ENCODE measurements around the gene UFC1.
A peak's percentile ranks its signal among the peaks of the same experiment; 100 is the strongest.
"Not testable (repeated sequence)": the region's sequence is repeated elsewhere in the genome, so short reads cannot be mapped to it uniquely, and the experiment has no call there.

UFC1 gene

DNA sequence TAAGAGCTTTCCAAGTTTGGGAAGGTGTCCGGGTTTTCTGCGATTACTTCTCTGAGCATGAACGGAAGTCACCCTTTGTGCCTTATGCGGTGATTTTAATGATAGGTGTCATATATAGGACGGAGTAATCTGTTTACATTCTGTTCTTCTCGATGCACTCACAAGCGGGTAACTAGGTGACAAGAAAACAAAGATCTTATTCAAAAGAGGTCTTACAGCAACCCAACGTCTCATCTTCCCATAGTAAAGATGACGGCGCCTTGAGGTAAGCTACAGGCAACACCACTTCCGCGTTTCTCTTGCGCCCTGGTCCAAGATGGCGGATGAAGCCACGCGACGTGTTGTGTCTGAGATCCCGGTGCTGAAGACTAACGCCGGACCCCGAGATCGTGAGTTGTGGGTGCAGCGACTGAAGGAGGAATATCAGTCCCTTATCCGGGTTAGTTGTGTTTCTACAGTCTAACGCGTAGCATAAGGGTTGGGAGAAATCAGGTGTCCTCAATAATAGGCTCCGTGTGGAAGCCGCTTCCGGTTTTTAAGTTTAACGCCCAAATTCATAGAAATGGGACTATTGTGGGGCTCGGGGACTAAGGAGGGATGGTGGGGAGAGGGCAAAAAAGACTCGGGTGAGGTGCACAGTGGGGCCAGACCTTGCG is at the start of gene UFC1:
UFC1 (plus strand) TSS at position 297 of the 656 bp plus-strand sequence; CDS start at position 317, 20 bp downstream.
- DNase-seq (ENCODE audit: low spot score) = peak; percentile 87

DNA sequence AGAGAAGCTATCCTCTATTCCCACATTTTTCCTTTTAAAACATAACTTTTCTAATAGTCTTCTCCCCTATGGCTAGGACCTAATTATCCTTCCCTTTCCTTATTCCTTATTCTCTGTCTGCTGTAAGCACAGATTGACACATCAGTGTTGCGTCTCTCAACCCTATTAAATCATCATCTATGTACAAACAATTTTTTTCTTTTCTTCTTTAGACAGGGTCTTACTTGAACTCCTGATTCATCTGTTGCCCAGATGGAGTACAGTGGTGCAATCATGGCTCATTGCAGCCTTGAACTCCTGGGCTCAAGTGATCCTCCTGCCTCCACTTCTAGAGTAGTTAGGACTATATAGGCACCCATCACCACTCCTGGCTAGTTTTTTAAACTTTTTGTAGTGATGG is 47.3 kb upstream of the UFC1 start:
- DNase-seq (ENCODE audit: low spot score) = no peak

DNA sequence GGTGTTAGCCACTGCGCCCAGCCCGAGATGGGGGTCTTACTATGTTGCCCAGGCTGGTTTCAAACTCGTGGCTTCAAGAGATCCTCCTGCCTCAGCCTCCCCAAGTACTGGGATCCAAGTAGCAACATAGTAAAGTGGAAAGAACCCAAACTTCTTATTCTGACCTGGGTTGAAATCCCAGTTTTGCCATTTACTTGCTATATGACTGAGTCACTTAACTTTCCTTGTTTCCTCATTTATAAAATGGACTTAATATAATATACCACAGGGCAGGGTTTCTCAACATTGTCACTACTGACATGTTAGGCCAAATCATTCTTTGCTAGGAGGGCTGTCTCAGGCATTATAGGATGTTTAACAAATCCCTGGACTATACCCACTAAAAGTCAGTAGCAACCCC is 42.7 kb upstream of the UFC1 start:
- DNase-seq (ENCODE audit: low spot score) = no peak

DNA sequence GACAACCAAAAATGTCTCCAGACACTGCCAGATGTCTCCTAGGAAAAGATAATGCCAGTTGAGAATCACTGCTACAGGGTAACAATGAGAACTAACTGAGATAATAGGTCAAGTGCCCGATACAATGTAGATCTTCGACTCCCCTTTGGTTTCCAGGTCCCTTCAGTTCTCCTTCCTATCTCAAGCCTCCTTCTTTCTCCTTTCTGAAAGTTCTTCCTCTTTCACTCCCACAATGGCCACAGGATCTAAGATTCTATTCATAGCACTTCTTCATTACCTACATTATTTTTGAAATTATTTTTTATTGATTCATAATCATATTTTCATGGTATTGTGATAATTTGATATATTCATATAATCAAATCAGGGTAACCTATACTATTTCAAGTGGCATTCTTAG is 42.3 kb upstream of the UFC1 start:
- DNase-seq (ENCODE audit: low spot score) = no peak

DNA sequence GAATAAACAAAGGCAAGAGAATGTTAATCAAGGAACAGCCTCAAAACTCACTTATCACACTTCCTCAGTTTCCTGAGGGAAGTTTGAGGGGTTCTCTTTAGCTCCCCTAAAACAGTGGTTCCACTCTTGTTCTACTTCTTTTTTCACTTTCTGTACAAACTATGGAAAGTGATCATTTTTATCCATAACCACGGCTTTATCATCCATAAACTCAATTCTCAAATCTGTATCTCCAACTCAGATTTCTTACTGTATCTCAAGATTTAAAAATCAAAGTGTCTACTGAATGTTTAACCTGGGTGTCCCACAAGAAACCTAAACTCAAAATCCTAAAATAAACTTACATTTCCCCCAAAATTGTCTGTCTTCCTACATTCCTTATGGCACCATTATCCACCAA is 39.9 kb upstream of the UFC1 start:
- no peak for DNase-seq (ENCODE audit: low spot score)

DNA sequence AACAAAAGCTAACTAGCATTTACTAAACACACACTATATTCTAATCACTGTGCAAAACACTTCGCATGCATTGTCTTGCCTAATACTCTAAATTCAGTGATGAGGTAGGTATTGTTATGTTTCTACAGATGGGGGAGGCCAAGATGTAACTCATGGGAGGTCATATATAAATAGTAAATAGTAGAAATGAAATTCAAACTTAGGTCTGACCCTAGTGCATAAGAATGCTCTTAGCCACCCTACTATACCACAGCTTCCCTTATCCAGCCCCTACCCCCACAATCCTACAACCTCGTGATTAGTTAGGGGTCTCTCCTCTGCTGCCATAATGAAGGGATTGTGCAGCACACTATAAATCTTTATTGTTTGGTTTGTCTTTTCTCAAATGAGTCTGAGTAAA is 39.2 kb upstream of the UFC1 start:
- no peak for DNase-seq (ENCODE audit: low spot score)

DNA sequence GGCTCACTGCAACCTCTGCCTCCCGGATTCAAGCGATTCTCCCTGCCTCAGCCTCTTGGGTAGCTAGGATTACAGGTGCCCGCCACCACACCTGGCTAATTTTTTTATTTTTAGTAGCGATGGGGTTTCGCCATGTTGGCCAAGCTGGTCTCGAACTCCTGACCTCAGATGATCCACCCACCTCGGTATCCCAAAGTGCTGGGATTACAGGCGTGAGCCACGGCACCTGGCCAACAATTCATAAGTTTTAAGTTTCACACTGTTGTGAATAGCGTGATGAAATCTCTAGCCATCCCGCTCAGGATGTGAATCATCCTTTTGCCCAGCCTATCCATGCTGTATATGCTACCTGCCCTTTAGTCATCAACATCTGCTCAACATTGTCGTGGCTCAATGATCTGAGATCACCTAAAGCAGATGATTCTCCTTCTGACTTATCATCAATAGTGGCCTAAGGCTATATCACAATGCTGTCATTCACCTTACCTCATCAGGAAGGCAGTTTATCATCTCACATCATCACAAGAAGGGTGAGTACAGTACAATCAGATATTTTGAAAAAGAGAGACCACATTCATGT is 38.6 kb upstream of the UFC1 start:
- no peak for DNase-seq (ENCODE audit: low spot score)

DNA sequence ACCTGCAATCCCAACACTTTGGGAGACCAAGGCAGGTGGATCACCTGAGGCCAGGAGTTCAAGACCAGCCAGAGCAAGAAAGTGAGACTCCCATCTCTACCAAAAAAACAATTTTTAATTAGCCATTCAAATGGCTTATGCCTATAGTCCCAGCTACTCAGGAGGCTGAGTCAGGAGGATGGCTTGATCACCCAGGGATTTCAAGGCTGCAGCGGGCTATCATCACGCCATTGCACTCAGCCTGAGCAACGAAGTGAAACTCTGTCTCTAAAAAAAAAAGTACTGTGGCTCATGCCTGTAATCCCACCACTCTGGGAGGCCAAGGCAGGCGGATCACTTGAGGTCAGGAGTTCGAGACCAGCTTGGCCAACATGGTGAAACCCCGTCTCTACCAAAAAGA is 37.8 kb upstream of the UFC1 start:
- DNase-seq (ENCODE audit: low spot score) = not testable (repeated sequence)

DNA sequence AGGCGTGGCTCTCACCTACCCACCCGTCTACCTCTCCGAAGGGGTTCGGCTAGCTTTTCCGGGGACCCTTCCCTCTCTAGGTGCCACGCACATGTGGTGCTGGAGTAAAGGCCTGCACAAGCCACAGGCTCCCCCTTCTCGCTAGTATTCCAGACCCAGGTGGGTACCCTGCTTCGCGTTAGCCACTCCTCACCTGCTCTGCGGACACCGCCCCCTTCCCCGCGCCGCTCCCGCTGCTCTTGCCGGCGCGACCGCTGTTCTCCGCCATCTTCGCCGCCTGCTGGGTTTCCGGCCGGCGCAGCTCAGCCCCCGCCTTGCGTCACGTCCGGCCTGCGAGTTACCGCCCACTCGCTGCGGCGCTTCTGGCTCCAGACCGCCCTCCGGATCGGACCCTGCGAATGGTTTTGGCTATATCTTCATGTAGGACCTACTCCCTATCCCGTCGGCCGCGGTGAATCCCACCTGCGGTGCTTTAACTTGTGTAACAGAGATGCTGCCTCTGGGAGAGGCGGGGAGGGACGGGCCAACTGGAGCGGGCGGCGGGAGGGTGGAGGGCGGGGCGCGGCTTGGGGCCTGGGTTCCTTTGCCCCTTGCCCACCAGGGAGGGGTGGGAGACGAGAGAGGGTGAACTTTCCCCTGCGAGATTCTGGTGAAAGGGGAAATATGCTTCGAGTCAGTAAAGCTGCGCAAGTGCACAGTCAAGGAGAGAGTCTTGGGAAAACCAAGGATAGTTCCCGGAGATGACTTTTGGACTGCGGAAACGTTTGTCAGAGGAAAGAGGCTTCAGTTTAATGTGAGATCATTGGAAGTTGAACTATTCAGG is 35.8 kb upstream of the UFC1 start, which contains the start of the genes NIT1 and PFDN2:
NIT1 (plus strand) TSS at position 347 of the 823 bp plus-strand sequence; CDS start at position 419, 72 bp downstream.
PFDN2 (minus strand) TSS at position 279 of the 823 bp plus-strand sequence; CDS start at position 268, 11 bp downstream.
- DNase-seq (ENCODE audit: low spot score) = peak; percentile 97

DNA sequence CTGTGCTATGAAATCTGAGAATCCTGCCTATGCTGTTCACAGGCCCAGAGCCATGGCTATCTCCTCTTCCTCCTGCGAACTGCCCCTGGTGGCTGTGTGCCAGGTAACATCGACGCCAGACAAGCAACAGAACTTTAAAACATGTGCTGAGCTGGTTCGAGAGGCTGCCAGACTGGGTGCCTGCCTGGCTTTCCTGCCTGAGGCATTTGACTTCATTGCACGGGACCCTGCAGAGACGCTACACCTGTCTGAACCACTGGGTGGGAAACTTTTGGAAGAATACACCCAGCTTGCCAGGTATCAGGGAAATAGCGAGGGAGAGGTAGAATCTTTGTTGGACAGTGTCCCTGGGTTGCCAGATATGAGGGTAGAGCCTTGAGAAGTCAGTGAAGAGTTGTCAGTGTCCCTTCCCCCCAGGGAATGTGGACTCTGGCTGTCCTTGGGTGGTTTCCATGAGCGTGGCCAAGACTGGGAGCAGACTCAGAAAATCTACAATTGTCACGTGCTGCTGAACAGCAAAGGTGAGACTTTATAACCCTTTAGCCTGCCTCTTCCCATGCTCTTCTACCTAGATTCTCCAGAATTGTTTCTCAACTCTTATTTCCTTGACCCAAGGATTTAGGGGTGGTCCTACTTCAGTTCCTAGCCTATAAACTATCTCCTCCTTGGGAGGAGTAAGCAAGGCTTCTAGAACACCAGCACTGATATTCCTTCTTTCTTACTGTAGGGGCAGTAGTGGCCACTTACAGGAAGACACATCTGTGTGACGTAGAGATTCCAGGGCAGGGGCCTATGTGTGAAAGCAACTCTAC is 34.5 kb upstream of the UFC1 start:
- DNase-seq (ENCODE audit: low spot score) = peak; percentile 67

DNA sequence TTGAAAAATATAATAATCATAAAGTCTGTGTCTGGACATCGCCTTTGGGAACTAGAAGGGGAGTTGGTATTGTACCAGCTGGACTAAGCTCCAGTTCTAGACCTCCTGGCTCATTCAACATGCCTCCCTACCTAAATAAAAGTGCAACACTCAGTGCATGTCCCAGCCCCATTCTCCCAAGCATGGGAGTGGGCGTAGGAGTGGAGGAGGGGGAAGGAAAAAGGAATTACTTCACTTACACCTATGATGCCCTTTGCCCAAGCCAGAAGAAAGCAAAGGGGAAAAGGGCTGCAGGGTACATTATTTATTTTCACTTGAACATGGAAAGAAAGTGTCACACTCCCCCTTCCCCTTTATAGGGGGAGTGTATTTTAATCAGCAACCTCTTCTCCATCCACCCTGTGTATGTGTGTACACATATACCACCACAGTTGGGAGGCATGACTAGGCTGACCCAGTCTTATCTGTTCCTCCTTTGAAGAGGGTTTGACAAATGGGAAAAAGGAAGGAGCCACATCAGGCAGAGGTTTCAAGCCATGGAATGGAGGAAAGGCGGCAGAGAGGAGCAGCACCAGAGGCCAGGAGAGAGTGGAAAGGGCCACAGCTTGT is 32.6 kb upstream of the UFC1 start:
- DNase-seq (ENCODE audit: low spot score) = no peak

DNA sequence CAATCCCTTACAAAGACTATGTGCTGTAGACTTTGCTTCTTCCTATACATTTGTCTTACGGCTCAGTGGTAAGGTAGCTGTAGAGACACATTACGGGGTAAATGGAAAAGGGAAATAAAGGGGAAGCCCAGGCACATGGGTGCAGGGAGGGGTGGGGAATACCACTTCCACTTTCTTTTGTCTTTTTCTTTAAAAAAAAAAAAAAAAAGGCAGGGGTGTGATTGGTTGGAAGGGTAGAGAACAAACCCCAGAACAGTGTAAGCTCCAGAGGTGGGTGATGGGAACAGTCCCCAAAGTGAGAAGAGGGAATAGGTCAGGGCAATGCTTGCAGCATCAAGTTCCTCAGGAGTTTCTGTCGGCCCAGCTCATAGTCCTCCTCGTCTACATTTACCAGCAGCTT is 31.9 kb upstream of the UFC1 start:
- no peak for DNase-seq (ENCODE audit: low spot score)

DNA sequence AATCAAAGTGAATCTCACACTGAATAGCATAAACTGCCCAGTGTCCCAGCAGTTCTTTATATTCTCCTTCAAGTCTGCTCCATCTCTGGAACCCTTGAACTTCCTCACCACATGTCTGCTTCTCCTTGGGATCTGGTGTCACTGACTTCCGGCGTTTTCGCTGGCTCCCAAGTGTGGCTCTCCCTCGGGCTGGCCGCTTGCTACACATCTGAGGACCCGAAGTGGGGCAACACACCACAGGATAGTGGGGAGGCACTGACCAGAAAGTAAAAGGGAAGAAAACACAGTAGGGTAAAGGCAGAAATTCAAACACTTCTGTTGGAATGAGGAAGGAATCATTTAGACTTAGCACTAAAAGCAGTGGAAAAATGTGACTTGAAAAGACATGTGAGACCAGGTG is 30.8 kb upstream of the UFC1 start:
- no peak for DNase-seq (ENCODE audit: low spot score)

DNA sequence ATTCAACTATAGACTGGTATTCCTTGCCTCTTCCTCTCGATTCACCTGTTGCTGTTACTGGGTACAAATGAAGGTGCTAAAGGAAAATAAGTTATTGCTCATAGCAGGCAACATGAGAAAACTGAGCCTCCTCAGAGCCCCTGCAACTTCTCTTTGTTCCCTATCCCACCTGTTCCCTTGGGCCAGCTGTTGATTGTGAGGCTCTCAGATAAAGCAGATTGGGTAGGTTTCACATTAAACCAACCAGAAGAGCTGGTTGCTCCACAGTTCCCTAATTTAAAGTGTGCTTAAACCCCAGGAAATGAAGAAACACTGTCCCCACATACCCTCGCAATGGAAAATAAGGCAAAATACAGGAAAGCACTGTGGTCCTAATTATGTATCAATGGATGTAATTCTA is 26.1 kb upstream of the UFC1 start:
- no peak for DNase-seq (ENCODE audit: low spot score)

DNA sequence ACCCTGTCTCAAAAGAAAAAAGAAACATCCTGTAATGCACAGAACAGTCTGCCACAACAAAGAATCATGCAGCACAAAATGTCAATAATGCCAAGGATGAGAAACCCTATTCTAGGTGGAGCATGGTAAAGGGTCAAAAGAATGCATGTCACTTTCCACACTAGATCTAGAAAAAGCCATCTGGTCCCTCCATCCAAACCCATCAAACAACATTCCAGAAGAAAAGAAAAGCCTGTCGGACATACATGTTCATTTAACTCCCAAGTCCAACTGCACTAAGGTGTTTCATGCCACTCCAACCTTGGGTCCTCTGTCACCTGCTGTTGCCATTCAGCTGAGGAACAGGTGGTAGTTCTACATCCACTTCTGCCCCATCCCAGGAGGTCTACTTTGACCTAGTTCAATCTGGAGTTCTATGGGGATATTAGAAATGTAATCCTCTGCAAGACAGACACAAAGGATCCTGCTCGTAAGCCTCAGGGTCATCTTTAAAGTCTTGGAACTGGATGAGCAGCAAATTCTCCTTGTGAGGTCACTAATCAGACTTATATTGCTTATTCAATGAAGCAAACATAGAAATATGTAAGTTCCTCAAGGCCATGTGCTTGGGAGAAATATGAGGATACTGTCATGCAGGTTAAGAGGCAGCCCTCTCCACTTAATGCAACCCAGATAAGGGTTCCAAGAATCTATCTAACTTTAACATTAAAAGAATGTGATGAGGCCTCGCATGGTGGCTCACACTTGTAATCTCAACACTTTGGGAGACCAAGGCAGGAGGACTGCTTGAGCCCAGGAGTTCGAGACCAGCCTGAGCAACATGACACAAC is 25.0 kb upstream of the UFC1 start:
- no peak for DNase-seq (ENCODE audit: low spot score)

DNA sequence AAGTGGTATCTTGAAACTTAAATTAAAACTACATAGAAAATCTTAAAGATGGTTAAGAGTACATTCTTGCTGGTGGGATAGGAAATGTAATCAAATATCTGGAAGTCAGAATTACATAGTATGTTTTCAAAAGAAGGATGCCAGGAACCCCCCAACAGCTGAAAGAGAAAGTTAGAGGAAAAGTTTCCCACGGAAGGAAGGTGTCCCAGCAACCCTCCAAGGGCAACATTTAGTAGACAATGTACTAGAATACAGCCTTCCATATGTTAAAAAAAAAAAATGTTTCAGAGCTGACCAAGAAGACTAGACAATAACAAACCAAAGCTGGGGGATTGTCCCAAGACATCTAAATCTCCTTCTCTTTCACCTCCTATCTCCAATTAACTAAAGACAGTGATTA is 23.5 kb upstream of the UFC1 start:
- no peak for DNase-seq (ENCODE audit: low spot score)

DNA sequence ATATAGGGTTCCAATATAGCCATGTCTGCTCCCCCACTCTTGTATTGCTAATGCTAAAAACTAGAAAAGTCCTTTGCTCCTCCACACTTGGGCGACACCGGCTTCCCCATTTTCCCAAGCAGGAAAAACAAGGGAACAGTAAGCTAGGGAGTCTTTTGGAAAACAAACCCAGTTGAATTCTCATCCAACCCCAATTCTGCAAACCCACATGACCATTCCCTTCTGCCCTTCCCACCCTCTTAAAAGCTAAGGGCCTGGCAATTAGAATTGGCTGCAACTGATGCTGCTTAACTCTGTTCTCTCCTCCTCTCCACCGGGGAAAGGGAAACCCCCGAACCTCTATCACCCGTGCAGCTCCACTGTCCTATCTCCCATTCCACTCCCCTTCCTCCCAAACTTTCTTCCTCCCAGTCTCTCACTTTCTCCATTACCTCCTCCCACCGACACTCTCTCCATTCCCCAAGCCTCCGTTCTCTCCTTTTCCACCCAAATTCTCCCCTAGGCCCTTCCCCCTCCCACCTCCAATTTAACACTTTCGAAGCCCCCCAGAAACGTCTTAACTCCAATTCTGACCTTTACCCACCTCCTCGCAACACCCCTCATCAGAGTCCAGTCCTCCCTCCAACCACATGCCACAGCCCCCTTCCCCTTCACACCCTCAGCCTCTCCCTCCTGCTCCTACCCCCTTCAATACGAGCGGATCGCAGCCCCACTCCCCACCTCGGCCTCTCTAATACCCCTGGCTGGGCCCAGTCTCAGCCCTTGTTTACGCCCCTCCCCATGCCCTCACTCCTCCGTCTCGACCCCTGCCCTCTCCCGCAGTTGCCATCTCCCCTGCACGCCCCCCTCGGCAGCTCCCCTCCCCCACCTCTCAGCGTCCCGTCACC is 22.0 kb upstream of the UFC1 start:
- peak; percentile 38 for DNase-seq (ENCODE audit: low spot score)

DNA sequence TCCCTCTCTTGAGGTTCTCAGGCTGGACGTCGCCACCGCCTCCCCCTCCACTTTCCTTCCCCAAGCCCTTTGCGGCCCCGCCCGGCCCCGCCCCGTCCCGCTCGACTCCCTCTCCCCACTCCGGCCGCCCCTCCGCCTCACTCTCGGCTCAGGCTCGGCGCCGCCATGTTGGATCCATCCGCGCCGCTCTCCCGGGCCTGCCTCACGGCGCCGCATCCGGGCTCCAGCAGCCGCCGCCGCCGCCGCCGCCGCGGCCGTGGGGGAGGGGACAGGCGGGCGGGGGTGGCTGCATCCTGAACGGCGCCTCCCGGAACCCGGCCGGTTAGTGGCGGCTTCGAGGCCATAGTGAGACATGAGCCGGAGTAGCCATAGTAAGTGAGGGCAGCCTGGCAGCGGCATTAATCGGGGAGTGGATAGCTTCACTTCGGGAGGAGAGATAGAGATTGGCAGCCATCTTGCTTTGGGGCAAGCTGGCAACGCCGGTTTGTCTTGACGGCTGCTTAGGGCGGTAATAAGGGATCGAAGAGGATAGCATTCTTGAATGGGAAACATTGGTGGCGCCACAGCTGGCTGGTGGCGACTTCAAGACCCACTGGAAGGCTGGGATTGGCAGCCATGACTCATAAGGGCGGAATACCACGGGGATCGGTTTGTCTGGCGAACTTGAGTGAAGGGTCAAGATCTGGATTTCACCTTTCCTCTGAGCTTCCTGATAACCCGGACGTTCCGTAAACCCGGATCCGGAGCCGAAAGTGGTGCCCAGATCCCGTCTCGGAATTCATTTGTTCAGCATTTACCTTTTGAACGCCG is 21.2 kb upstream of the UFC1 start, which contains the start of gene DEDD:
DEDD (minus strand) TSS at position 258 of the 810 bp plus-strand sequence. CDS start 8,205 bp downstream, outside the sequence.
- peak; percentile 94 for DNase-seq (ENCODE audit: low spot score)
